ENCODE data around the gene SPTB.

The SPTB gene

GRCh38 chr14:64743061-64743460 lies 136.6 kb downstream of the SPTB start:
- DNase-seq = no peak

- DNase-seq = no peak
Observed at GRCh38 chr14:64741961-64742360, 137.7 kb downstream of the SPTB start.

GRCh38 chr14:64741200-64741599 lies 138.5 kb downstream of the SPTB start:
- DNase-seq = no peak

- DNase-seq = no peak
Observed at GRCh38 chr14:64738281-64738804, 141.4 kb downstream of the SPTB start.

GRCh38 chr14:64737391-64738280 lies 142.1 kb downstream of the SPTB start:
- DNase-seq = no peak

GRCh38 chr14:64736271-64737169 lies 143.2 kb downstream of the SPTB start:
- DNase-seq = no peak

DNA sequence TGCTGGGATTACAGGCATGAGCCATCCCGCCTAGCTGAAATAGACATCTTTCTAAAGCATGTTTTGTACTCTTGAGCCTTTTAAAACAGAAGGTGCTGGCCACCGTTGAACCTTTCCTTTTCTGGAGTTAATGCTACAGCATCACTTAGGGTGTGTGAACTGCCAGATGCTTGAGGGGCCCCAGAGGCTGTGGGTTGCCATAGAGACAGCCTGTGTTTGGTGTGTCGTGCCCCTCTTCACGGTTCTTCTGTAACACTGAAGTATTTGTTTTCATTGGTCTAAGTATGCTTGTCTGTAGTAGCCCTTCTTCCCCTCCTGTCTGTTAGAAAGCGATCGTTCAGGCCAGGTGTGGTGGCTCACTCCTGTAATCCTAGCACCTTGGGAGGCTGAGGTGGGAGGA lies 144.7 kb downstream of the SPTB start:
- DNase-seq = no peak

DNA sequence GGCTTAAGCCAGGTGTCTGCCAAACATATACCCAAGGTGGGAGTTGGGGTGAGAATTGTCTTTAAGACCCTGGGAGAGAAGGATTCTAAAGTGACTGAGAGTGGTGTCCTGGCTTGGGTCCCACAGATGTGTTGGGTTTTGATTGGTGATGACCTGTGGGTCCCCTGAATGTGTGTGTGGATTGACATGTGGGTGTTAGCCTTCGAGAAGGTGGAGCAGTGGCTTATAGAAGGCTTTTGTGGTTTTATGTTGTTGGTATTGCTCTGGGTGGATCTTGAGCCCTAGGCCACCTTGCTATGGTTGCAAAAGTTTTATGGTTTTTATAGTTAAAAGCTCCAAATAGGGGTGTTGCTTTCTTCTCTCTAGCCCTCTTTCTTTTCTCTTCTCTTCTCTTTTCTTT lies 145.8 kb downstream of the SPTB start:
- DNase-seq = no peak

GRCh38 chr14:64733321-64733720 lies 146.4 kb downstream of the SPTB start:
- DNase-seq = no peak

DNA sequence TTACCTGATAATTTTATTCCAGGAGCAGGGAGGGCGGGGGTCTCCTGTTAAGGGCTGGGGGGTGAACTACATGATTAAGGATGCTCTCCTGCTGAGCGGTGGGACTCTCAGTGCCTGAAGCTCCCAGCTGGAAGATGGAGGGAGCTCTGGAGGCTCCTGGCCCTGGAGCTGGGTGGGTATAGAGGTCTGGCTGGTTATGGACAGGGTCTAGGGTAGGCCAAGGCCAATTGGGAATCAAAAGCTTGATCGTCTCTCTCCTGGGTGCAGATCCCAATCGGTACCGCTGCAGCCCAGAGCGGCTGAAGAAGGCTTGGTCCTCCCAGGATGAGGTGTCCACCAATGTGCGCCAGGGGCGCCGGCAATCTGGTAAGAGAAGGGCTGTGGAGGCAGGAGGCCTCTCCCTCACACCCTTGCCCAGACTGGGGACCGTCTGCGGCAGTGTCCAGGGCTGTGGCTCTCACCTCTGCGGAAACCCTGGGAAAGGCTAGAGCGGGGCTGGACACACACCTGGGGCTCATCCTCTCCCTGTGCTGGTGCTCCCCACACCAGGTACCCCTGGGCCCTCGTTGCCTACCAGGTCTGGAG lies 147.1 kb downstream of the SPTB start:
- DNase-seq = no peak

DNA sequence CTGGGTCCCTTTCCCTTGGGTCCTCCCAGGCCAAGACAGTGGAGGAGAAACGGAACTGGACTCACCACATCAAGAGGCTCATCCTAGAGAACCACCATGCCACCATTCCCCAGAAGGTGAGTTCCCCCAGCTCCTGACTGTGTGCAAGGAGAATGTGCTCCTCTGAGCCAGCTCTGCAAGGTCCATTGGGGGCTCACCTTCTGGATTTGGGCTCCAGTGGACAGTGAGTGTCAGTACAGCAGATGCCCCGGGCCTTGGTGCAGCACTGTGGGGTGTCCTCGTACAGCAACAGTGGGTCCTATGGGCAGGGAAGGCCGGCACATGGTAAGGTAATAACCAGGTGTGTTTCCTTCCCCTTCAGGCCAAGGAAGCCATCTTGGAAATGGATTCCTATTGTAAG lies 147.6 kb downstream of the SPTB start:
- no peak for DNase-seq

DNA sequence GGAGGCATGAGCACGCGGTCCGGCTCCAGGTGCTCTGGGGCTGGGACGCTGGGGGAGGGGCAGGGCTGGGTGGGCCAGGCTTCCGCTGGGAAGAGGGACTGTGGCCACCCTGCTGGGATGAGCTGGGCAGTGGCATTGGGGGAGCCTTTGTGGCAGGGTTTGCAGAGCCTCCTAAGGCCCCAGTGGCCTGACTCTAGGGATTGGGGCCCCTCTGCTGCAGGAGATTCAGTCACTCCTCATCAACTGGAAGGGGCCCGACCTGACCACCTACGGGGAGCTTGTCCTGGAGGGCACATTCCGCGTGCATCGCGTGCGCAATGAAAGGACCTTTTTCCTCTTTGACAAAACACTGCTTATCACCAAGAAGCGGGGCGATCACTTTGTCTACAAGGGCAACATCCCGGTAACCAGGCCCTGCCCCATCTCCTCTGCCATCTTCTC lies 148.5 kb downstream of the SPTB start:
- no peak for DNase-seq

GRCh38 chr14:64730681-64731080 lies 149.0 kb downstream of the SPTB start:
- no peak for DNase-seq

DNA sequence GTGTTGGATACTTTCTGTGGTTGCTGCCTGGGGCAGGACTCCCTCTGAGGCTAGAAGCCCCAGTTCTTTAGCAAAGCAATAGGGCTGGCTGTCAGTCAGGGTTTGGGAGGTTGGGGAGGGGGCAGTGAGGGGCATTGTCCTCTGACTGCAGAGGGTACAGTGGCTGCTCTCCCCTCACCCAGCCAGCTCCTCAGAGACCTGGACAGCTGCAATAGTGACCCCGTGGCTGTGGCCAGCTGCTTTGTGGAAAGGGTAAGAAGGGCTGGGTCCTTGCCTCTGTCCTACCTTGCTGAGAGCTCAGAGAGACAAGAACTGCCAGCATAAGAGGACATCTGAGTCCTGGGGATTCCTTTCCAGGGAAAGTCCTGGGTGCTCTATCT lies 149.7 kb downstream of the SPTB start:
- no peak for DNase-seq

DNA sequence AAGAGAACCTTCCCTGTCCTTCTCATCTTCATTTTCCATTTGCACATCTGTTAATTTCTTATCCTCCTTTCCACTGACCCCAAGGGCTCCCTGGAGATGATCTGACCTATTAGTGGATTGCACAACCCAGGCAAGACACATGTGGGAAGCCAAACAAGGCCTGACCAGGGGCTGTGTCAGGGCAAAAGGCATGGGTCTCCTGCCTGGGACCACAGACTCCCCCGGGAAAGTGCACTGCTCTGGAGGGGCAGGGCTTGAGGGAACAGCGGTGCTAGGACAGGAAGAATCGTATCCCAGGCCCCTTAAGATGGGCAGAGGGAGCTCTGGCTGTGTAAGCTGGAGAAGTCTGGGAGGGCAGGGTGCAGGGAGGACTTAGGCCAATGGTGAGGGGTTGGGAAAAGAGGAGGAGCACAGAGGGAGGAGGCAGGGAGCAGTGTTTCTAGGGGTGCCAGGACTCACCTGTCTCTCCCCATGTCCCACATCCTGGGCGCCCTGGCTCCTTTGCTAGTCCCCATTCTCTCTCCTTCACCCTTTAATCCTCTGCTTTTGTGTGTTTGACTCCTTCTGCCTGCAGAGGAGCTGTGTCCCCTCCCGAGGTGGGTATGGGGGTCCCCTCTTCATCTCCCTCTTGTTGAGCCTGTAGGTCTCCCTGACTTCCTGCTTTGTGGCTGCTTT lies 150.2 kb downstream of the SPTB start:
- DNase-seq = no peak

DNA sequence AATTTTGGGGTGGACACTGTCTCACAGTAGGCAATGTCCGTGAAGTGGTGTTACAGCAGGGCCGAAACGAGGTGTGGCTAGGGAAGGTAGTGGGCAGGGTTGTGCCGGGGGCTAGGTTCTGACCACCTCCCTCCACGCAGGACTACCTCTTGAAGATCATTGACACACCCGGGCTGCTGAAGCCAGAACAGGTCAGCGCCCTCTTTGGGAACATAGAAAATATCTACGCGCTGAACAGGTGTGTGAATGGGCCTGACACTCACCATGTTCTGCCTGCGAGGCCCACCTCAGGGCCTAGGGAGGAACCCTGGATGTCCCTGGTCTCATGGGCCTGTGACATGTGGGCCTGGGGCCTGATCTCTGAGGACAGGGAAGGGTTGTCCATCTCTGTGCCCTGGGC lies 150.9 kb downstream of the SPTB start:
- no peak for DNase-seq

DNA sequence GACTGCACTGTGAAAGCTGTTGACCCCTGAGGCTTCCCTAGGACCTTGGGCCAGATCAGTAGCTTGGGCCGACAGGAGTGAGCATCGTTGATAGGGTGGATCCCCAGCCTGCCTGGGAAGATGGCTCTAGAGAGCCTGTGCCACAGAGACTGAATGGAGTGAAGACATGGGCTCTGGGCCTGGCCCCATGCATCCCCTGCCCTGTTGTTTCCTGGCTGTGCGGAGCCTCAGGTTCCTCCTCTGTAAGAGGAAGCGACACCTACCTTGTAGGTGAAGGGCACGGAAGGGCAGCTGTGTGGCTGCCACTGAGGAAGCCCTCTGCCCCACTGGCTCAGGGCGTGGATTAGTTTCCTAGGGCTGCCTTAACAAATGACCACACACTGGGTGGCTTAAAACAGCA lies 151.6 kb downstream of the SPTB start:
- DNase-seq = no peak

GRCh38 chr14:64727551-64728071 lies 152.1 kb downstream of the SPTB start:
- DNase-seq = no peak

GRCh38 chr14:64726585-64726890 lies 153.2 kb downstream of the SPTB start:
- DNase-seq = no peak

- DNase-seq = no peak
Observed at GRCh38 chr14:64725879-64726584, 153.7 kb downstream of the SPTB start.

- no peak for DNase-seq
Observed at GRCh38 chr14:64725261-64725815, 154.4 kb downstream of the SPTB start.

DNA sequence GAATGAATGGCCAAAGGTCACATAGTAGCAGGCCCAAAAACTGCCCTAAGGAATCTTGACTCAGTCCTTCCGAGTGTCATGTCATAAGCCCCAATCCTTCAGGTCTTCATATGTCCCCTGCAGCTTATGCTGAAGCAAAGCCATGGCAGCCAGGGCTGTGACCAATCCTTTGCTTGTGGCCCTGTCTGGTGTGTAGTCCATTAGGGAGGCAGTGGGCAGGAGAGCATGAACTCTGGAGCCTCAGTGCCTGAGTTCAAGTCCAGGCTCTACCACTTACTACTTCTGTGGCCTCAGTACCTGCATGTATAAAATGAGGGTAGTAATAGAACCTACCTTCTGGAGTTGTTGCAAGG lies 155.2 kb downstream of the SPTB start:
- no peak for DNase-seq
